Activated CD4-positive, alpha-beta T cell treated with anti-CD3 and anti-CD28 coated beads, Interleukin-10, Interleukin-2, amounts not matched to agents 100 ng/mL and 50 ng/mL, durations not matched to agents 16 hours and 8 hours (primary cell): ENCODE data around the gene IL6R.

ENCODE experiments used
- DNase-seq: peaks from one replicate; pipeline ENCODE4 v3.0.0-alpha.2; 2020

IL6R gene

GRCh38 chr1:154427173-154428139 is 22.3 kb downstream of the IL6R start:
- DNase-seq: no peak

- DNase-seq: no peak
These were observed 24.0 kb downstream of the IL6R start for GRCh38 chr1:154429118-154429517.

GRCh38 chr1:154429841-154430611 is 24.9 kb downstream of the IL6R start:
- no peak for DNase-seq

- no peak for DNase-seq
These were observed 25.8 kb downstream of the IL6R start for GRCh38 chr1:154430903-154431302.

- peak; percentile 82 for DNase-seq
These were observed 26.6 kb downstream of the IL6R start for GRCh38 chr1:154431586-154432373.

- peak; percentile 39 for DNase-seq
These were observed 28.1 kb downstream of the IL6R start for GRCh38 chr1:154433161-154433764.

- no peak for DNase-seq
These were observed 29.4 kb downstream of the IL6R start for GRCh38 chr1:154434346-154435085.

- DNase-seq: no peak
These were observed 30.6 kb downstream of the IL6R start for GRCh38 chr1:154435599-154436200.

GRCh38 chr1:154436433-154436832 is 31.3 kb downstream of the IL6R start:
- DNase-seq: no peak

- DNase-seq: peak; percentile 26
These were observed 35.1 kb downstream of the IL6R start for GRCh38 chr1:154440036-154440804.

GRCh38 chr1:154441241-154441888 is 36.2 kb downstream of the IL6R start:
- DNase-seq: no peak

- DNase-seq: no peak
These were observed 37.0 kb downstream of the IL6R start for GRCh38 chr1:154442006-154442740.

GRCh38 chr1:154443274-154444013 is 38.3 kb downstream of the IL6R start:
- no peak for DNase-seq

GRCh38 chr1:154445040-154445472 is 39.9 kb downstream of the IL6R start:
- peak; percentile 94 for DNase-seq

GRCh38 chr1:154446292-154446691 is 41.1 kb downstream of the IL6R start:
- no peak for DNase-seq

- DNase-seq: no peak
These were observed 41.6 kb downstream of the IL6R start for GRCh38 chr1:154446789-154447188.

GRCh38 chr1:154448331-154448811 is 43.2 kb downstream of the IL6R start:
- DNase-seq: no peak

GRCh38 chr1:154453161-154453560 is 48.0 kb downstream of the IL6R start:
- no peak for DNase-seq
